Activated naive CD8-positive, alpha-beta T cell treated with anti-CD3 and anti-CD28 coated beads, Interleukin-2, amount 10 ng/mL, durations not matched to agents 7 days and 5 days (primary cell): ENCODE measurements around the gene ARHGAP26. TPM values are rescaled to one million over a fixed set of nuclear protein-coding genes. Genes with fewer than 3 reads are reported as not detected.

ENCODE experiments used
- ATAC-seq: fragments of 150-1000 bp; cut with Tn5 transposase; one replicate; pipeline ENCODE4 v1.10.0; 2021; ENCODE audit warnings: low read depth, moderate library complexity
- POLR2A ChIA-PET: fragments of 350-600 bp; sonication (Branson Sonifier 250); formaldehyde crosslinking; loops from one replicate; lab custom pipeline; 2021; ENCODE audit warnings: antibody characterized with exemption; lab: Charles Lee
- DNase-seq: peaks from one replicate; pipeline ENCODE4 v3.0.0; 2021
- H3K27ac Mint-ChIP-seq: one replicate; pipeline ENCODE4 v1.8.0; 2022; ENCODE audit warnings: mild to moderate bottlenecking, mixed read lengths
- H3K27me3 Mint-ChIP-seq: one replicate; pipeline ENCODE4 v1.8.0; 2022; ENCODE audit warnings: mild to moderate bottlenecking, moderate library complexity, mixed read lengths
- H3K36me3 Mint-ChIP-seq: one replicate; pipeline ENCODE4 v1.8.0; 2021; ENCODE audit warnings: mild to moderate bottlenecking, mixed read lengths
- H3K4me1 Mint-ChIP-seq: one replicate; pipeline ENCODE4 v1.8.0; 2021; ENCODE audit warnings: mixed read lengths
- H3K4me3 Mint-ChIP-seq: one replicate; pipeline ENCODE4 v1.8.0; 2022; ENCODE audit warnings: mild to moderate bottlenecking, moderate library complexity, mixed read lengths
- H3K9me3 Mint-ChIP-seq: one replicate; pipeline ENCODE4 v1.8.0; 2021; ENCODE audit warnings: mixed read lengths
- total RNA-seq, 2 experiments: library from RNA; stranded (reverse); gene quantifications; one replicate each; pipeline ENCODE4 v1.2.3, GENCODE V29; 2021

ARHGAP26 gene
- total RNA-seq, 2 experiments from 2014 or later: 30.6 to 32.0 TPM

DNA sequence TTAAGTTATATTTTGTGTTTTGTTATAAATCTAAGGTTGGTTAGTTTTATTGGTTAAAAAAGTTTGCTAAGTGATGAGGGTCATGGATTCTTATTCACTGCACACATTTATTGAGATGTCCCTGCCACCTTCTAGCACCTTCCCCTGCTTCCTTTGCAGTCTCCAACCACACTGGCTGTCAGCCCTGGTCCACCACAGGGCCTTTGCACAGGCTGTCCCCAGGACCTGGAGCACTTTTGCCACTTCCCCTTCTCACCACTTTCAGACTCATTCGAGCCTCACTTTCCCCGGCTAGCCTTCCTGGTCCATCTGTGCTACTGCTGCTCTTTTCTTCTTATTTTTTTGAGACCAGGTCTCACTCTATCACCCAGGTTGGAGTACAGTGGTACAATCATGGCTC lies 45.3 kb downstream of the ARHGAP26 start:
- POLR2A ChIA-PET: no interaction called here
- Mint-ChIP-seq H3K4me1 (peaks cover 2% of the 10 kb centered on the region), H3K4me3 (no peak overlapping the region), H3K9me3 (no peaks in the 10 kb centered on the region), H3K36me3 (peaks cover 5% of the 10 kb centered on the region), H3K27me3 (no peaks in the 10 kb centered on the region), H3K27ac (no peak overlapping the region)
- ATAC-seq (no peak), DNase-seq (no peak)

DNA sequence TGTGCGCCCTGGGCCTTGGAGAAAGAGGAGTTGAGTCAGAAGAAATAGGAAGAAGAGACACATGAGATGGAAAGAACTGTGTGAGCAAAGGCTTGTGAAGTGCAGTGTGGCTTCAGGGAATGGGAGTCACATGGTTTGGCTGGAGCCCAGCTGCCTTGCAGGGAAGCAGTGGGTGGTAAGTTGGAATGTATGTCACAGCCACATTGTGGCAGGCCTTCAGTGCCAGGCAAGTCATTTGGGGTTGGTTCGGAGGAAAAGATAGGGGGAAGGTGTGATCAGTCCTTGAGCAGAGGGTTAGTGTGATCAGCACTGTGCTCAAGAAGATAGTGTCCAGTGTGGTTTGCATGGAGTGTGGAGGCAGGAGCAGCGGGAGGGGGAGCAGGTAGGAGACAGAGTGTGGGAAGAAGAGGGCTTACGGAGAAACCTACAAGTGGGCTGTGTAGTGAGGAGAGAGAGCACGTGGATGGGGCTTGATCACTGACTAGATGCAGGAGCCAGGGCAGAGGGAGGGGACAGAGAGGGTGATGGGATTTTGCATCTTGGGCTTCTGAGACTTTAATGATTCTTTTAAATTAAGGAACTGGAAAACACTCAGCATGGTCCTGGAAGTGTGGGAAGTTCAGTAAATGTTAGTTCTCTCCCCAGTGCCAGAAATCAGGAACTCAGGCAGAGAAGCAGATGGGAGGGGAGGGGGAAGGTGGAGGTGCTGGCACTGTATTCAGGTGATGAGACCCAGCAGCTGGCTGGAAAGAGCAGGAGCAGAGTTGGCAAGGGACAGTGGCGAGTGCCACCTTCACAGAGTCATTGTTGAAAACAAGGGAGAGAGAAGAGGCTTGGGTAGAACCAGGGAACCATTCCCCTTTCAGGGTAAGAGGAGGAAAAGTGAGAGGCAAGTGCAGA lies 46.6 kb downstream of the ARHGAP26 start:
- Mint-ChIP-seq H3K4me3 (no peak overlapping the region), H3K27ac (no peak overlapping the region), H3K36me3 (peaks cover 7% of the 10 kb centered on the region), H3K9me3 (peaks cover 1% of the 10 kb centered on the region), H3K4me1 (peaks cover 3% of the 10 kb centered on the region), H3K27me3 (no peaks in the 10 kb centered on the region)
- no peak for DNase-seq
- POLR2A ChIA-PET: no interaction called here
- no peak for ATAC-seq

DNA sequence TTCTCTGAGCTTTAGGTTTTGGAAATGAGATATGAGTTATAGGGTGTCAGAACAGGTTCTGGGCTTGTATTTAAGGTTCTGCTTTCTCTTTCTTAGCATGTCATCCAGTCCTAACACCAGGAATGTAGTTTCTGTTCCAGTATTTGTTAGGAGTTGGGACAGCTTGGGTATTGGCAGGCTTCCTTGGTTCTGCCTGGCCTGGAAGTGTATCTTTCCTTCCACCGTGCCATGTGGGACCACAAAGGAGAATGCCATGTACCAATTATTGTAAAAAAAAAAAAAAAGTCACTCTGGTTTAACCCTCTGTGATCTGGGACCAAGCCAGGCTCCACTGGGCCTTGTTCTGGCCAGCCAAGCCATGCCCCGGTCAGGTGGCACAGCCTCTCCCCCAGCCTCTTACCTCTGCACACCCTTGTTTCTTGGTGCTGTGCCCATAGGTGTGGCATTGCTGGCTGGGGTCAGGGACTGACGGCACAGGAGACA lies 47.8 kb downstream of the ARHGAP26 start:
- ATAC-seq (no peak), DNase-seq (no peak)
- Mint-ChIP-seq H3K27me3 (no peaks in the 10 kb centered on the region), H3K36me3 (peaks cover 10% of the 10 kb centered on the region), H3K9me3 (peaks cover 1% of the 10 kb centered on the region), H3K4me3 (no peak overlapping the region), H3K4me1 (peaks cover 7% of the 10 kb centered on the region), H3K27ac (no peak overlapping the region)
- POLR2A ChIA-PET: no interaction called here

DNA sequence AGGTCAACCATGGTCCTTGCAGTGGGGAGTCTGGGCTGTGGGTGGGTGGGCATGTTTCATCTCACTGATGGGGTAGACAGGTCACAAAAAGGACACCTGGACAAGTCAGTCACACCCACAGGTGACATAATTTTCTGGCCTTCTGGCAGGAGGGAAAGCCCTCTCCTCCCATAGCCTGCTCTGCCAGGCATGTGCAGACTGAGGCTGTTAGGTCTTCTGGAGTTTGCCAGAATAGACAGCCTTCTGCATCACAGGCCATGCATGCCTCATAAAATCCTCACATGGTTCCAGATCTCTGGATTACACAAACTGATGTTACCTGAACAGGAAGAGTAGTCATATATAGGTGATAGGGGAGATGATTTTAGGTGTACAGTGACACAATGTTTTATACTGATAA lies 49.1 kb downstream of the ARHGAP26 start:
- Mint-ChIP-seq H3K36me3 (peaks cover 6% of the 10 kb centered on the region), H3K4me1 (peaks cover 12% of the 10 kb centered on the region), H3K4me3 (no peak overlapping the region), H3K27me3 (no peaks in the 10 kb centered on the region), H3K27ac (no peak overlapping the region), H3K9me3 (peaks cover 1% of the 10 kb centered on the region)
- DNase-seq (no peak), ATAC-seq (no peak)
- POLR2A ChIA-PET: no interaction called here

DNA sequence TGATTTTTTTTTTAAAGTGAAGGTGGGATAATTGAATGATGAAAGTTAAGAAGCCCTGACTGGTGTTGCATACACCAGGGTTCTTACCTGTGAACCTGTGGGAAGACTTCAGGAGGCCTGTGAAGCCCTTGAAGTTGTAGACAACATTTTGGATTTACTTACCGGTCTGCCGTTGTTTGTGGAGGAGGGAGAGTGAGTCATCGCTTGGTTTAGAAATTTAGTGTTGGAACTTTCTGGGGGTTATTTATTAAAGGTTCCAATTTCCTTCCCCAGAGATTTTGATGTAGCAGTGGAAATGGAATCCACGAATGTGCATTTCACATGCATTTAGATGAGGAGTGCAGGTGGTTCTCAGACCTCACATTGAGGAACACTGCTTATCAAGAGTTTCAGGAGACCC lies 49.6 kb downstream of the ARHGAP26 start:
- Mint-ChIP-seq H3K4me1 (peaks cover 15% of the 10 kb centered on the region), H3K27ac (no peak overlapping the region), H3K9me3 (peaks cover 1% of the 10 kb centered on the region), H3K36me3 (peaks cover 5% of the 10 kb centered on the region), H3K4me3 (no peak overlapping the region), H3K27me3 (no peaks in the 10 kb centered on the region)
- no peak for ATAC-seq
- no peak for DNase-seq
- POLR2A ChIA-PET: no interaction called here

DNA sequence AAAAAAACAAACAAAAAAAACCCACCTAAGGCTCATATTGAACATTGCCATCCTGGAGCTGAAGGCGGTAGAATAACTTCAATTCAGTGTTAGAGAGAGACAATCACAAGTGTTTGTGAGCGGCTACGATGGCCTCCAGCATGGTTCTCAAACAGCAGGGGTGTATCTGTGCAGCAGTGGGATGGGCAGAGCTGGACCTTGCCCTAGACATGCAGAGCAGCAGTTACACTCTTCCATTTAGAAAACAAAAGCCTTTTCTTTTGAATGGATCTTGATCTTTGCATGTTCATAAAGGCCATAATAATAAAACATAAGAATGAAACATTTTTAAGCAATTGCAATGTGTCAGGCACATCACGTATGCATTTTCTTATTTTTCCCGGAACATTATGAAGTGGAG lies 50.3 kb downstream of the ARHGAP26 start:
- DNase-seq (no peak), ATAC-seq (no peak)
- H3K4me3 Mint-ChIP-seq: no peak overlapping the region
- H3K36me3 Mint-ChIP-seq: peaks cover 5% of the 10 kb centered on the region
- peaks cover 15% of the 10 kb centered on the region for H3K4me1 Mint-ChIP-seq
- H3K27ac Mint-ChIP-seq: no peak overlapping the region
- POLR2A ChIA-PET: no interaction called here
- no peaks in the 10 kb centered on the region for H3K27me3 Mint-ChIP-seq
- peaks cover 1% of the 10 kb centered on the region for H3K9me3 Mint-ChIP-seq

DNA sequence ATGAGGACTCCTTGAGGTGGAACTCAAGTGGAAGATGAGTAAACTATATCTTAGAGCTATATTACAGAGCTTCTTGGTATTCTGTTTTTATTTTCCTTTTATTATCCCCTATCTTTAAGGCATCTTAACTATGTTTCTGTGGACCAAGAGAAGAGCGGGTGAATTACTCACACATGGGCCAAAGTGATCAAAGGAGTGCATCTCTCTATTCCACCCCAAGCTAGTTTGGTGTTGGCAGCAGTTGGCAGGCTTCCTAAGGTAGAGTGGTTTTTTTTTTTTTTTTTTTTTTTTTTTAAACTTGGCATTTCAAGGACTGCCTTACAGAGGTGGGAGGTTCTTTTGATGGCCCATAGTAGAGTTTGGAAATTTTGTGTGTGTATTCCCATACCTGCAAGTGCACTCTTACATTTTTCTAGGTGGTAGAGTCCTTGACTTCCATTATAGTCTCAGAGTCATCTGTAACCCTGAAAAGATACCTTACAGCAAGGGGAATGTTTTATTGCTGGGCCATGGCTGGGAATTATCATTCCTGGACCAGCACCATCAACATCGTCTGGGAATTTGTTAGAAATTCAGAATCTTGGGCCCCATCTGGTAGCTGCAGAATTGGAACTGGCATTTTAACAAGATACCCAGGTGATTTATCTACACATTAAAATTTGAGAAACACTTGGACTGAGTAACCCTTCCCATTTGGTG lies 51.0 kb downstream of the ARHGAP26 start:
- DNase-seq: no peak
- Mint-ChIP-seq H3K36me3 (peaks cover 5% of the 10 kb centered on the region), H3K9me3 (peaks cover 1% of the 10 kb centered on the region), H3K4me3 (no peak overlapping the region), H3K4me1 (peaks cover 20% of the 10 kb centered on the region), H3K27me3 (no peaks in the 10 kb centered on the region), H3K27ac (no peak overlapping the region)
- POLR2A ChIA-PET: interaction anchor here (0.6 kb wide), 1 partner anchor 20 kb away, joined by 3 read pairs; no protein-coding TSS in a partner anchor
- no peak for ATAC-seq

DNA sequence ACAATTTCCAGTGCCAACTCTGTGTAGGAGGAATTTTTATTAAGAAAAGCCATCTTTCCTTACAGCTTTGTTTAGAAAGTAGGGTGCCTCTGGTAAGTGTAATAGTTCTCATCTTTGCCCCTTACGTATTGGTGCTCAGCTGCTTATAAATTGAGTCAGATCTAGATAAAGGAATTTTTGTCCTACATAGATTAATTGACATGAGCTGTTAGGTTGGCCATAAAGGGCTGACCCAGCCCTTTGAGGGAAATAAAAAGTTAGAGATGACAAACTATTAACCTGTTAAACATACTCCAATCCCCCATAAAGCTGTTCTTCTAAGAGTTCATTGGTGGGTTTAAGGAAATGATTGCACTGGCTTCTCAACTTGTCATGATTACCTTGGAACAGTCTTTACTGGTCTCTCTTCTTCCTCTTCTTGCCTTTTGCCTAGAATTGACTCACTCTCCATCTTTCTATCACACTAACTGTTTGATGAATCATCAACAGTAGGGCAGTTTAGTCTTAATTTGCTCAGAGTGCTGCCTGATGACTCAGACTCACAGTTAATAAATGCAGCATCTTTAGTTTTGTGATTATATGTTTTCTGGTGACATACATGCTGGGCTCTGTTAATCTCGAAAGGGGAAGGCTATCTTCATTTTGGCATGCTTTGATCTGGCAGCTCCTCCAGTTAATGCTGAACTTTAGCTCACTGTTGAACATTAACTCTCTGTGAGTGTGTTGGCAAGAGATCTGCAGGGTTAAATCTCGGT lies 51.7 kb downstream of the ARHGAP26 start:
- ATAC-seq (peak; percentile 51), DNase-seq (no peak)
- H3K9me3 Mint-ChIP-seq: peaks cover 1% of the 10 kb centered on the region
- POLR2A ChIA-PET: interaction anchor here (0.6 kb wide), 1 partner anchor 21 kb away, joined by 3 read pairs; no protein-coding TSS in a partner anchor
- H3K4me1 Mint-ChIP-seq: peaks cover 27% of the 10 kb centered on the region
- H3K4me3 Mint-ChIP-seq: no peak overlapping the region
- no peaks in the 10 kb centered on the region for H3K27me3 Mint-ChIP-seq
- H3K27ac Mint-ChIP-seq: no peak overlapping the region
- peaks cover 5% of the 10 kb centered on the region for H3K36me3 Mint-ChIP-seq

DNA sequence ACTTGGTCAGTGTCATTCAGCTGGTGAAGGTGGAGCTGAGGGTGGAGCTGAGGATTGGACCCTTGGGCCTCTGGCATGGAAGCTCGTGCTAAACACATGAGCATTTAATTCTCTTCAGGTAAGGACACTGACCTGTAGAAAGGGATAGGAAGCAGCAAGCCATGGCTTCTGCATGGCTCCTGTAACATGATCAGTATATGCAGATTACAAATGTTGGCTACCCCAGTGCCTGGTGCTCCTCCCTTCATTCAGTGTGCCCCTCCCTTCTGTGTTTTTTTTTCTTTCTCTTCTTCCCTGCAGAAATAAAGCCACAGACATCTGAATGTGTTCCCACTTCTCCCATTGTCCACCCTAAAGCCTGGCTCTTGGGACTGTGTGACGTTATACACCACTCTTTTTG lies 52.9 kb downstream of the ARHGAP26 start:
- POLR2A ChIA-PET: no interaction called here
- no peak for ATAC-seq
- H3K27me3 Mint-ChIP-seq: no peaks in the 10 kb centered on the region

DNA sequence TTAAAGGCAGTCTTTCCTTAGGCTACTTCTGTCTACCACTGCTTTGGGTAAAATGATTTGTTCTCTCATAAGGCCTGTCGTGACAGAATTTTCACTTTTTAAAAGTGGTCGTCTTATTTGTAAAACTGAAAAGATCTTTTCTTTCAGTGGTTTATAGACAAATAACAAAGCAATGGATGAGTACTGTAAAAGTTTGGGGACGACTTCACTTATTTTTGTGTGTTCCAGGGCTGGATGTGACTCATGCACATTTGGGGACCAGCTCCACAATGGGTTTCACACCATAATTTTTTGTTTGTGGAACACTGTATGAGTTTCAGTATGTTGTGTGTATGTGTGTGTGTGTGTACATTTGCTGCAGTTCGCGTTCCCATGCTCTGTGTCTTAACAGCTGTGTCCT lies 53.6 kb downstream of the ARHGAP26 start:
- no peak for DNase-seq
- POLR2A ChIA-PET: no interaction called here
- H3K4me1 Mint-ChIP-seq: peaks cover 37% of the 10 kb centered on the region
- no peak for ATAC-seq
- no peak overlapping the region for H3K4me3 Mint-ChIP-seq
- H3K27me3 Mint-ChIP-seq: no peaks in the 10 kb centered on the region
- H3K9me3 Mint-ChIP-seq: peaks cover 1% of the 10 kb centered on the region
- no peak overlapping the region for H3K27ac Mint-ChIP-seq
- H3K36me3 Mint-ChIP-seq: peaks cover 5% of the 10 kb centered on the region

More for the DNA sequence above, 52.9 kb downstream of the ARHGAP26 start:
- Mint-ChIP-seq H3K27ac (no peak overlapping the region), H3K4me1 (peaks cover 35% of the 10 kb centered on the region), H3K4me3 (no peak overlapping the region), H3K9me3 (peaks cover 1% of the 10 kb centered on the region), H3K36me3 (peaks cover 5% of the 10 kb centered on the region)
- no peak for DNase-seq

DNA sequence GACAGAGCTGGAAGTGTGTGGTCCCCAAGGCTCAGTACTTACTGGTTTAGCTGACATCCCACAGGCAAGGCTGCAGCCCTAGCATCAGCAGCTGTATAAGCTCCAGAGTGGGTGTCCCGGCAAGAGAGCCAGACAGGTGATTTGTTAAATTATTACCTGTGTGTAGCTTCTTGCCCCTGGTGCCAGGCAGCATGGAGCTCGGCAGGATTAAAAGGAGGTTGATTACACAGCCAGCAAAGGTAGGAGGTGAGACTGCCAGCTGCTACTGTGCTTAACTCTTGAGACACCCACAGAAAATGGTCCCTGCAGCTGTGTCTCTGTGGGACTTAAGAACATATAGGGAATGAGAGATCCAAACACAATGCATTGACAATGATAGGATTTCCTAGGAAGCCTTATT lies 54.2 kb downstream of the ARHGAP26 start:
- POLR2A ChIA-PET: no interaction called here
- Mint-ChIP-seq H3K36me3 (peaks cover 5% of the 10 kb centered on the region), H3K4me1 (peaks cover 39% of the 10 kb centered on the region), H3K27me3 (no peaks in the 10 kb centered on the region), H3K9me3 (peaks cover 1% of the 10 kb centered on the region), H3K27ac (no peak overlapping the region), H3K4me3 (no peak overlapping the region)
- ATAC-seq (no peak), DNase-seq (no peak)

DNA sequence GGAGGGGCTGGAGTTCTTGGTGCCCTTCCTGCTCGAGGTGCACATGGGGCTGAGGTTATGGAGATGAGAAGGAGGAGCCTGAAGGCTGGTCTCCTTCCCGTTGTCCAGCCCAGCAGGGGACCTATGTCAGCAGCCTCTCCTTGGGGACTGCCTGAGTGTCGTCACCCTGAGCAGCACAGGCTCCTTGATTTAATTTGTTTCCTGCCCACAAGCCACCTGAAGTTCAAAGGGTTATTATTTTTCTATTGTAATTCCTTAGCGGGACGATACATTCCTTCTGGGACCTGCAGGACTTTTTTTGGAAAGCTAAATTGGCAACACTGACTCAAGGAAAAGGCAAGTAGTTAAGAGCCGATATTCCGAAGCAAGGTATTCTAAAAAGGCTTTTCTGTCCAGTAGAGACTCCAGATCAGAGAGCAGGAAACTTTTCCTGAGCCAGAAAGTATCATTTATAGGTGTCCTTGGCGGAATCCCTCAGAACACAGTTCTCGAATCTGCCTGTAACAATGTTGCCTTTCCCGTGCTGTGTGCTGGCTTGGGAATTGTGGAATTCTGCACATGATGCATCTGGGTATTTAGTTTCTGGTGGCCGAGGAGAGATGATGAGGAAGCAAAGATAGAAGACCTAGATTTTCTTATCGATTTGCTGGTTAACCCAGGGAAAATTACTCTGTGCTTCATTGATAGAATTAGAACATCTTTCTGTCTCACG lies 55.4 kb downstream of the ARHGAP26 start:
- no peak overlapping the region for H3K4me3 Mint-ChIP-seq
- POLR2A ChIA-PET: no interaction called here
- H3K9me3 Mint-ChIP-seq: peaks cover 1% of the 10 kb centered on the region
- DNase-seq (no peak), ATAC-seq (no peak)
- H3K27me3 Mint-ChIP-seq: no peaks in the 10 kb centered on the region
- H3K27ac Mint-ChIP-seq: no peak overlapping the region
- peaks cover 39% of the 10 kb centered on the region for H3K4me1 Mint-ChIP-seq
- peaks cover 5% of the 10 kb centered on the region for H3K36me3 Mint-ChIP-seq

DNA sequence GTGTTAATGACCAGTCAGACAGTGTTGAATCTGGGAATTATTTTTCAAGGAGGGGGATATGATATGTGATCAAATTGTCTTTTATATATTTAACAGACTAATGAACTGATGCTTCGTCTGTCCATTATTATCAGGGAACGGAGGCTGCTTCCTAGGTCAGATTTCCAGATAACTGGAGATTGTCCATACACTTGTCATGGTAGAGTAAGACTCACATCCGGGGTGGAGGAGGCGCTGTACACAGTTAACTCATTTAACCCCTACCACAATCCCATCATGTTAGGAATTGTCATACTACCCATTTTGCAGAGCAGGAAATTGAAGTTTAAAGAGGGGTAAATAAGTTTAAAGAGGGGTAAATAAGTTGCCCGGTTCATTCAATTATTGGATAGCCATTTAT lies 55.9 kb downstream of the ARHGAP26 start:
- POLR2A ChIA-PET: no interaction called here
- Mint-ChIP-seq H3K36me3 (peaks cover 3% of the 10 kb centered on the region), H3K9me3 (no peaks in the 10 kb centered on the region), H3K4me3 (no peak overlapping the region), H3K27ac (no peak overlapping the region), H3K4me1 (peaks cover 39% of the 10 kb centered on the region), H3K27me3 (no peaks in the 10 kb centered on the region)
- ATAC-seq (no peak), DNase-seq (no peak)
